K562 (cell line): ENCODE results near the gene MAPK8IP1. TPM values are rescaled to one million over a fixed set of nuclear protein-coding genes. Genes with fewer than 3 reads are reported as not detected.

Experiments used
- ARID1B ChIP-seq: fragments of 450-650 bp; IDR thresholded peaks from 2 replicates; pipeline ENCODE4 v1.6.1; 2016; ENCODE audit warnings: antibody characterized with exemption, mild to moderate bottlenecking, inconsistent platforms
- ATF1 ChIP-seq, 2 experiments: fragments of 450-650 bp in 1 of 2; IDR thresholded peaks; 2 replicates each; pipeline ENCODE4 v1.6.1; 2016; ENCODE audit warnings: missing compliant biosample characterization in 1 of 2, missing genetic modification characterization in 1 of 2
- BACH1 ChIP-seq: fragments of 200-800 bp; sonication (Bioruptor generic); IDR thresholded peaks from 2 replicates; pipeline ENCODE4 v1.6.1; 2016; ENCODE audit warnings: missing genetic modification characterization, missing compliant biosample characterization
- CGGBP1 ChIP-seq: fragments of 250-450 bp; sonication (Bioruptor Pico); IDR thresholded peaks from 2 replicates; pipeline ENCODE4 v1.9.0; 2021; ENCODE audit warnings: mild to moderate bottlenecking
- CXXC5 ChIP-seq: fragments of 250-450 bp; sonication (Bioruptor Pico); IDR thresholded peaks from 2 replicates; pipeline ENCODE4 v1.8.0; 2022; ENCODE audit warnings: inconsistent platforms, mild to moderate bottlenecking, moderate library complexity
- ELF4 ChIP-seq: fragments of 450-650 bp; formaldehyde crosslinking; IDR thresholded peaks from 2 replicates; pipeline ENCODE4 v1.4.0; 2022; ENCODE audit warnings: missing genetic modification characterization
- FOXK1 ChIP-seq: sonication (generic); formaldehyde crosslinking; IDR thresholded peaks from 2 replicates; pipeline ENCODE4 v1.8.0; 2022; ENCODE audit warnings: missing genetic modification reagents, mild to moderate bottlenecking, borderline replicate concordance
- HNRNPL ChIP-seq: fragments of 200-400 bp; formaldehyde crosslinking; IDR thresholded peaks from 2 replicates; pipeline ENCODE4 v1.6.1; 2017; ENCODE audit warnings: low read depth, mild to moderate bottlenecking, low read length
- IFI16 ChIP-seq: fragments of 250-450 bp; sonication (Bioruptor Pico); IDR thresholded peaks from 2 replicates; pipeline ENCODE4 v2.1.2; 2022; ENCODE audit warnings: mild to moderate bottlenecking, inconsistent platforms
- KLF16 ChIP-seq: IDR thresholded peaks from 2 replicates; pipeline ENCODE4 v1.6.1; 2016; ENCODE audit warnings: antibody characterized with exemption
- MAZ ChIP-seq, 2 experiments: fragments of 450-650 bp in 1 of 2; sonication (generic) in 1 of 2; formaldehyde crosslinking; IDR thresholded peaks in 1 of 2; conservative IDR thresholded peaks in 1 of 2; 2 replicates each; pipeline versions ENCODE4 v1.4.0 to v1.5.0; 2020; ENCODE audit warnings: mild to moderate bottlenecking in 1 of 2, missing genetic modification reagents in 1 of 2
- NKRF ChIP-seq: fragments of 450-650 bp; IDR thresholded peaks from 2 replicates; pipeline ENCODE4 v1.6.1; 2016; ENCODE audit warnings: borderline replicate concordance
- NR2C2 ChIP-seq, 2 experiments: fragments of 200-800 bp in 1 of 2; sonication (Bioruptor generic) in 1 of 2; sonication (generic) in 1 of 2; formaldehyde crosslinking in 1 of 2; IDR thresholded peaks; 2 replicates each; pipeline versions ENCODE4 v1.6.1 to v1.8.0; 2016 to 2022; ENCODE audit warnings: mild to moderate bottlenecking in 1 of 2, missing compliant biosample characterization in 1 of 2, missing genetic modification characterization in 1 of 2, missing genetic modification reagents in 1 of 2
- NRF1 ChIP-seq, 2 experiments: fragments of 450-650 bp; IDR thresholded peaks in 1 of 2; conservative IDR thresholded peaks in 1 of 2; 2 replicates each; pipeline ENCODE4 v1.6.1; 2014; ENCODE audit warnings: mild to moderate bottlenecking in 2 of 2
- PKNOX1 ChIP-seq: fragments of 450-650 bp; IDR thresholded peaks from 2 replicates; pipeline ENCODE4 v1.6.1; 2016
- POLR2B ChIP-seq: fragments of 450-650 bp; IDR thresholded peaks from 2 replicates; pipeline ENCODE4 v1.6.1; 2018; ENCODE audit warnings: low read depth; ENCODE audit not compliant: partially characterized antibody
- SAP30 ChIP-seq: fragments of 200-600 bp; sonication (generic); IDR thresholded peaks from 2 replicates; pipeline ENCODE4 v1.6.1; 2012; ENCODE audit warnings: borderline replicate concordance, low read depth, mild to moderate bottlenecking, moderate library complexity, low read length, control low read depth, inconsistent platforms; ENCODE audit not compliant: insufficient read depth, poor library complexity, severe bottlenecking
- SPI1 ChIP-seq: IDR thresholded peaks from 2 replicates; pipeline ENCODE4 v1.6.1; 2011; ENCODE audit warnings: low read depth, low read length, control low read depth, borderline replicate concordance
- TBL1XR1 ChIP-seq, 2 experiments: IDR thresholded peaks; 2 replicates each; pipeline ENCODE4 v1.6.1; 2012; ENCODE audit warnings: improper control_type of control experiment in 2 of 2, low read length in 2 of 2, mild to moderate bottlenecking in 1 of 2
- TBP ChIP-seq: optimal IDR thresholded peaks from 2 replicates; pipeline ENCODE3; 2011; ENCODE audit warnings: low read depth, low read length, improper control_type of control experiment
- VEZF1 ChIP-seq: fragments of 200-800 bp; sonication (Bioruptor generic); IDR thresholded peaks from 2 replicates; pipeline ENCODE4 v1.6.1; 2017; ENCODE audit warnings: missing genetic modification characterization, missing compliant biosample characterization
- WHSC1 ChIP-seq: IDR thresholded peaks from one replicate; pipeline ENCODE4 v1.6.1; 2012; ENCODE audit warnings: low read length, control low read depth, inconsistent platforms
- ZNF586 ChIP-seq: fragments of 450-650 bp; formaldehyde crosslinking; conservative IDR thresholded peaks from 2 replicates; pipeline ENCODE4 v1.4.0; 2020; ENCODE audit warnings: mild to moderate bottlenecking, moderate library complexity
- polyA plus RNA-seq, 8 experiments: library from polyadenylated mRNA; depleted of rRNA in 4 of 8; stranded (reverse) in 5 of 8; unstranded in 3 of 8; fragments of >200 nt; fragmentation: Nextera tagmentation in 2 of 8; fragmentation: Illumina TruSeq in 1 of 8; extraction: Ambion mirVana in 2 of 8; extraction: Trizol in 1 of 8; gene quantifications; 2 replicates each; pipeline versions ENCODE4 v1.2.1 to v1.2.3, GENCODE V29; 2011 to 2014; ENCODE audit warnings: inconsistent platforms in 1 of 8, missing spikeins in 1 of 8
- total RNA-seq, 7 experiments: library from RNA; depleted of rRNA in 6 of 7; stranded (reverse); fragments of >200 nt in 6 of 7; fragmentation: Illumina TruSeq in 2 of 7; extraction: Trizol in 2 of 7; gene quantifications; 2 replicates each; pipeline versions ENCODE4 v1.2.1 to v1.2.3, GENCODE V29; 2011 to 2021; ENCODE audit warnings: low replicate concordance in 1 of 7

The MAPK8IP1 gene
- total and polyA plus RNA-seq, 9 of the 15 experiments (the other 6 are each of a cell fraction or from before 2014, with no cell fraction given), result 0.13 to 6.9 (median 2.5) TPM

- TF ChIP-seq VEZF1 (CRISPR knock-in tag) (peak; percentile 64), POLR2B (no peak), CGGBP1 (no peak), ZNF586 (CRISPR knock-in tag) (no peak), TBP (peak; percentile 56), ELF4 (CRISPR knock-in tag) (no peak), NRF1 (conservative IDR thresholded peaks at IDR 0.05 in 1 of 2, IDR thresholded peaks at IDR 0.05 in 1 of 2) (peak; percentile 3 to 27; a peak in 1 of 4 replicates), TBL1XR1 (IDR thresholded peaks at IDR 0.05; ENCODE audit: low read length in 2 of 2) (0 out of 4 replicates have a peak, but pooled peaks of 1 of the 2 experiments have one; percentile 3), SPI1 (peak; percentile 73), CXXC5 (CRISPR knock-in tag) (peak; percentile 37), IFI16 (CRISPR knock-in tag) (no peak), NR2C2 (CRISPR knock-in tag; IDR thresholded peaks at IDR 0.05) (no peak), NR2C2 (tag; IDR thresholded peaks at IDR 0.05) (0 out of 2 replicates have a peak, but pooled peaks have one; percentile 15), BACH1 (tag) (no peak), MAZ (CRISPR knock-in tag; conservative IDR thresholded peaks at IDR 0.05 in 1 of 2, IDR thresholded peaks at IDR 0.05 in 1 of 2) (peak in 1 of 2 experiments; percentile 81; a peak in 2 of 4 replicates), SAP30 (no peak), ATF1 (CRISPR knock-in tag; IDR thresholded peaks at IDR 0.05) (no peak), ATF1 (tag; IDR thresholded peaks at IDR 0.05) (peak; percentile 55; the same call in 1 of the 2 replicates), KLF16 (peak; percentile 73), WHSC1 (no peak), PKNOX1 (peak; percentile 24; the same call in 1 of the 2 replicates), FOXK1 (CRISPR knock-in tag) (no peak), NKRF (no peak), ARID1B (peak; percentile 16; the same call in 1 of the 2 replicates), HNRNPL (no peak)
Observed at GRCh38 chr11:45843158-45843924, 42.1 kb upstream of the MAPK8IP1 start (continued).
